ENCODE data around the gene PNMA8B. TPM values are rescaled to one million over a fixed set of nuclear protein-coding genes. Genes with fewer than 3 reads are reported as not detected.
"Not testable (repeated sequence)": the region's sequence is repeated elsewhere in the genome, so short reads cannot be mapped to it uniquely, and the experiment has no call there.

The PNMA8B gene
- total and polyA plus RNA-seq, 2 experiments from 2014 or later = 0.20 to 0.65 TPM

DNA sequence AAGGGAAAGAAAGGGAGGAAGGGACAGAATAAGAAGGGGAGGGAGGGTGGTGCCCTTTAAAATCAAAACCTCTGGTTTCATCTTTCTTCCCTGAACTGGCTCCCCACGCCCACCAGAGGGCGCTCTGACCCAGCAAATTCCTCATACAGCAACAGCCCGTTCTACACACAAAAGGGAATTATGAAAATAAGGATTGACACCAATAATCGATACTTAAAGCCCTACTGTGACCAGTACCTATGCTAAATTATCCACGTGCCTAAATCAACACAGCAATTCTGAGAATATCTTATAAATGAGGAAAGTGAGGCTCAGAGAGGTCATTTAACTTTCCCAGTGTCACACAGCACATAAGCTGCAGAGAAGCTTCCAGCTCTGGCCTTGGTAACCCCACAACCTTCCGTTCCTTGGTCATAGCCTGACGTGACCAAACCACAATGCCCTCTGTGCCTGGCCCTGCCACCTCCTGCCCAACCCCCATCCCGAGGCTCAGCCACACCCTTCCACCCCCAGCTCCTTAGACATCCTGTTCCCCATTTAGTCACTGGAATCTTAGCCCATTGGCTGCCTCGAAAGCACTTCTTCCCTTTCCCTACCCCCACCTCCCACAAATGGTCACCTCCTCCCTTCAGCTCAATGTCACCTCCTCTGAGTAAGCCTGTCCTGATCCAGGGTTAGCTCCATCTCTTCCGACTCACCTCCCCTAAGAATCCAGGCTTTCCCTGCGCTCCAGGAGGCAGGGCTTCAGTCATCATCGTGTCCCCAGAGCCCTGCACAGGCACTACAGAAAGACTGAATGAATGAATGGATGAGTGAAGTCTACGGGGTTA lies 34.2 kb upstream of the PNMA8B start:
- peak; percentile 78 for DNase-seq
- in situ Hi-C loops (cut with MboI) = no loop called here
- H3K4me3 ChIP-seq = peak overlapping the region; percentile 3; the same call in 1 of the 2 replicates

DNA sequence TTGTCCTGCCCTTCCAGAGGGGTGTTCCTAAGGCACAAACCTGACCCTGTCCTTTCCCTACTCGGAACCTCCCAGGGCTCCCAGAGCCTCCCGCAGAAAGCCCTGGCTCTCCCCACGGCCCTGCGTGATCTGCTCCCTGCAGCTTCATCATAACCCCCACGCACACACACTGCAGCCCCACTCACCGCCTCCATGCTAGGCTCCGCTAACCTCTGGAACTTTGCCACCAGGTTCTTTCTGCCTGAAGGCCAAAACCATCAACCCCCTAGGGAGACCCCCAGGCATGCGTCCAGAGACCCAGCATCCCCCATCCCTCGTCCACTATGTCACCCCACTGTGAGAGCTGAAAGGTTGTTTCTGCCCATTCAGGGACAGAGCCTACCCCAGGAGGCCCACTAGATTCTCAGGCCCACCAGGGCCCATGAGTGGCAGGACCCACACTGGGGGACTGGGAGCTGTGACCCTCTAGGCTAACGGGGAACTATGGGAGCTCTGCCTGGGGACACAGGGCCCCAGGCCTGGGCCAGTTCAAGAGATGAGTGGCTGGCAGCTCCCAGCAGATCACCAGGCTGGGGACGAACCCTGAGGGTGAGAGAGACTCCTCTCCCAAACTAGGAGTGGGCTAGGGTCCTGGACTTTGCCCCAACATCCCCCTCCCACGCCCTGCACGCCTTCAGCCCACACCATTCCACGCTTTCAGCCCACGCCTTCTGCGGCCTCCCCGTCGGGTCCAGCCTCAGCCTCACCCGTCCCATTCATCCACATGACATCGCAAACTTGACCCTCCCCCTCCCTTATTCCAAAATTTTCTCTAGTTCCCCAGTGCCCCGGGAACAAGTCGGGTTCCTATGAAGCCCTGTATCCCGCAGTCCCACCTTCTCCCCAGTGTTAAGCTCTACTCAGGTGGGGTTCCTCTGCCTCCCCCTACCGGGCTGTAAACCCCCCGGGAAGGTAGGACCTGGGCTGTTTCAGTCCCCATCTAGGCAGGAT lies 33.2 kb upstream of the PNMA8B start:
- Histone ChIP-seq H3K9ac (no peak overlapping the region), H3K4me1 (ENCODE audit: insufficient read depth) (peaks cover 4% of the 10 kb centered on the region), H3K4me2 (ENCODE audit: unreplicated experiment) (peak overlapping the region; percentile 29), H3K4me3 (no peak overlapping the region), H3K9me2 (ENCODE audit: insufficient read depth) (no peaks in the 10 kb centered on the region), H3K79me2 (ENCODE audit: insufficient read depth) (no peaks in the 10 kb centered on the region), H3K27ac (no peak overlapping the region), H3F3A (ENCODE audit: insufficient read depth) (no peaks in the 10 kb centered on the region), H2AFZ (peak overlapping the region; percentile 60), H3K27me3 (replicated peaks; ENCODE audit: insufficient read depth) (no peaks in the 10 kb centered on the region), H3K36me3 (ENCODE audit: low read depth) (no peaks in the 10 kb centered on the region), H3K9me3 (ENCODE audit: low read depth) (no peaks in the 10 kb centered on the region), H4K20me1 (ENCODE audit: insufficient read depth) (no peaks in the 10 kb centered on the region)
- in situ Hi-C loops (cut with MboI) = no loop called here
- WGBS, 2 experiments (ENCODE audit: low coverage in 1 of 2, low lambda C conversion rate in 2 of 2, missing lambda C conversion rate in 2 of 2) = 48 to 54% methylated on average over 21 to 25 of the region's 25 CpGs
- no peak for DNase-seq
- TF ChIP-seq EZH2 (IDR thresholded peaks at IDR 0.05; ENCODE audit: insufficient read depth, poor library complexity, severe bottlenecking) = no peak
- no peak for TF ChIP-seq EZH2phosphoT487 (IDR thresholded peaks at IDR 0.05; ENCODE audit: insufficient read depth, low read depth)

More for the DNA sequence above, 34.2 kb upstream of the PNMA8B start:
- Histone ChIP-seq H4K20me1 (ENCODE audit: insufficient read depth) (no peaks in the 10 kb centered on the region), H3K79me2 (ENCODE audit: insufficient read depth) (no peaks in the 10 kb centered on the region), H3K9ac (no peak overlapping the region), H3K36me3 (ENCODE audit: low read depth) (no peaks in the 10 kb centered on the region), H3K9me2 (ENCODE audit: insufficient read depth) (no peaks in the 10 kb centered on the region), H2AFZ (peak overlapping the region; percentile 60), H3K27ac (no peak overlapping the region), H3K9me3 (ENCODE audit: low read depth) (no peaks in the 10 kb centered on the region), H3F3A (ENCODE audit: insufficient read depth) (no peaks in the 10 kb centered on the region), H3K4me1 (ENCODE audit: insufficient read depth) (peaks cover 4% of the 10 kb centered on the region), H3K27me3 (replicated peaks; ENCODE audit: insufficient read depth) (no peaks in the 10 kb centered on the region), H3K4me2 (ENCODE audit: unreplicated experiment) (peak overlapping the region; percentile 29)
- TF ChIP-seq EZH2 (IDR thresholded peaks at IDR 0.05; ENCODE audit: insufficient read depth, poor library complexity, severe bottlenecking) (no peak), EZH2phosphoT487 (IDR thresholded peaks at IDR 0.05; ENCODE audit: insufficient read depth, low read depth) (no peak)
- 1 to 2% methylated on average over 13 of the region's 13 CpGs for WGBS, 2 experiments (ENCODE audit: low coverage in 1 of 2, low lambda C conversion rate in 2 of 2, missing lambda C conversion rate in 2 of 2)

DNA sequence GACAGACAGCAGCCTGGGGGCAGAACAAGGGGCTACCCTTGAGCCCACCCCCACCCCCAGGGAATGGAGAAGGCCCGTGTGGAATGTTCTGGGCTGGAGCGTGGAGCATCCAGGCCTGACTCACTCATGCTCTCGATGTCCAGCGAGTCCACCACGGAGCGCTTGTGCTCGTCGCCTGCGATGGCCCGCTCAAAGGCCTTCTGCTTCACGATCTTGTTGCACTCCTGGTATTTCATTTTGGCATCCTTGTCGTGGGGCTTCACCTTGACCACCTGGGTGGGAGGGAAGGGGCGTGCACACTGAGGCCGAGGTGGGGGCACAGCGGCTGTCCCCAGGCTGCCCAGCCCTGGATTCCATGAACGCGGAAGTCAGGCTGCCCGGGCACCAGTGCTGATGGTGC lies 31.1 kb upstream of the PNMA8B start:
- in situ Hi-C loops (cut with MboI); H3F3A ChIP-seq (ENCODE audit: insufficient read depth); H3K9me3 ChIP-seq (ENCODE audit: low read depth); H3K27ac ChIP-seq; H3K36me3 ChIP-seq (ENCODE audit: low read depth); H4K20me1 ChIP-seq (ENCODE audit: insufficient read depth); H3K4me3 ChIP-seq; H3K4me2 ChIP-seq (ENCODE audit: unreplicated experiment); H2AFZ ChIP-seq; H3K27me3 ChIP-seq (replicated peaks; ENCODE audit: insufficient read depth); DNase-seq; H3K79me2 ChIP-seq (ENCODE audit: insufficient read depth); H3K4me1 ChIP-seq (ENCODE audit: insufficient read depth); H3K9ac ChIP-seq; H3K9me2 ChIP-seq (ENCODE audit: insufficient read depth): not testable (repeated sequence)
- WGBS, 2 experiments (ENCODE audit: low coverage in 1 of 2, low lambda C conversion rate in 2 of 2, missing lambda C conversion rate in 2 of 2) = 87 to 93% methylated on average over 14 to 18 of the region's 18 CpGs

DNA sequence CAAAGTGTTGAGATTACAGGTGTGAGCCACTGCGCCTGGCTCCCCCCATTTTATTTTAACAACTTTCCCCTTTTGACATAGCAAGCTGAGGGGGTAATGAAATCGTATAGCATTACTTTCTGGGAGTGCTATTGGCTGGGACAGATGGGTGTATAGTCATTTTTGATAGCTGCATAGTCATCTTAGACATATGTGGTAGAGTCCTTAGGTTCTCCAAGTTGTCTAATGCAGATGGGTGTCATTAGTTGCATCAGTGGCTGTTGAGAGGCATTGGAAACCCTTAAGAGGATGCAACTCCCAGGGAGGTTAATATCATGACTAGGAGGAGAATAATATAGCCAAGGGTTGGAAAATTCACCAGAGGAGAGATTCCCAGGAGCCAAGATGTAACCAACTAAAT lies 28.6 kb upstream of the PNMA8B start:
- no peaks in the 10 kb centered on the region for H3K27me3 ChIP-seq (replicated peaks; ENCODE audit: insufficient read depth)
- no peaks in the 10 kb centered on the region for H3F3A ChIP-seq (ENCODE audit: insufficient read depth)
- in situ Hi-C loops (cut with MboI) = no loop called here
- H3K9ac ChIP-seq = no peak overlapping the region
- H3K79me2 ChIP-seq (ENCODE audit: insufficient read depth) = no peaks in the 10 kb centered on the region
- no peaks in the 10 kb centered on the region for H3K4me1 ChIP-seq (ENCODE audit: insufficient read depth)
- no peaks in the 10 kb centered on the region for H3K36me3 ChIP-seq (ENCODE audit: low read depth)
- TF ChIP-seq EZH2 (IDR thresholded peaks at IDR 0.05; ENCODE audit: insufficient read depth, poor library complexity, severe bottlenecking) = no peak
- TF ChIP-seq EZH2phosphoT487 (IDR thresholded peaks at IDR 0.05; ENCODE audit: insufficient read depth, low read depth) = no peak
- no peak overlapping the region for H2AFZ ChIP-seq
- H3K9me3 ChIP-seq (ENCODE audit: low read depth) = no peaks in the 10 kb centered on the region
- H3K9me2 ChIP-seq (ENCODE audit: insufficient read depth) = no peaks in the 10 kb centered on the region
- DNase-seq = no peak
- H3K27ac ChIP-seq = no peak overlapping the region
- H4K20me1 ChIP-seq (ENCODE audit: insufficient read depth) = no peaks in the 10 kb centered on the region
- H3K4me3 ChIP-seq = no peak overlapping the region
- no peak overlapping the region for H3K4me2 ChIP-seq (ENCODE audit: unreplicated experiment)
- WGBS, 2 experiments (ENCODE audit: low coverage in 1 of 2, low lambda C conversion rate in 2 of 2, missing lambda C conversion rate in 2 of 2) = 74 to 86% methylated on average over 2 of the region's 2 CpGs

DNA sequence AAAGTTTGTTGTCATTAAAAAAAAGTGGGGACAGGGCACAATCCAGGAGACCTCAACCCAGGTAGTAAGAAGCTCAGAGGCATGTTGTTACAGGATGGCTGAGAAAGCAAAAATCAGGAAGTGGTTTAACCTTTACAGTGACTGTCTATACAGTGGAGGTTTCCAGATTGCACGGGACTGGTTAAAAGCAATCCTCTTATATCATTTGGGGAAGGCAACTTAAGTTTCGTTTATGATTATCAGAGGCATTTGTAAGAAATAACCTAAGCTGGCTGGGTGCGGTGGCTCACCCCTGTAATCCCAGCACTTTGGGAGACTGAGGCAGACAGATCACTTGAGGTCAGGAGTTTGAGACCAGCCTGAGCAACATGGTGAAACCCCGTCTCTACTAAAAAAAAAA lies 27.3 kb upstream of the PNMA8B start:
- H3K4me3 ChIP-seq; H3K27ac ChIP-seq; H3K27me3 ChIP-seq (replicated peaks; ENCODE audit: insufficient read depth); H4K20me1 ChIP-seq (ENCODE audit: insufficient read depth); H3K9me3 ChIP-seq (ENCODE audit: low read depth); H3K9me2 ChIP-seq (ENCODE audit: insufficient read depth); H3K4me2 ChIP-seq (ENCODE audit: unreplicated experiment); in situ Hi-C loops (cut with MboI); H2AFZ ChIP-seq; H3F3A ChIP-seq (ENCODE audit: insufficient read depth); H3K36me3 ChIP-seq (ENCODE audit: low read depth); H3K9ac ChIP-seq; DNase-seq; H3K79me2 ChIP-seq (ENCODE audit: insufficient read depth); H3K4me1 ChIP-seq (ENCODE audit: insufficient read depth): not testable (repeated sequence)
- WGBS, 2 experiments (ENCODE audit: low coverage in 1 of 2, low lambda C conversion rate in 2 of 2, missing lambda C conversion rate in 2 of 2) = 64 to 71% methylated on average over 4 of the region's 4 CpGs
